K562 treated with DMSO at 1 percent for 24 hours (cell line): ENCODE measurements around the gene CEP290. TPM values are rescaled to one million over a fixed set of nuclear protein-coding genes. Genes with fewer than 3 reads are reported as not detected.

ENCODE experiments used
- total RNA-seq: library from RNA; unstranded; fragments of 300-600 nt; gene quantifications from 2 replicates; pipeline ENCODE4 v1.2.3, GENCODE V29; 2022; ENCODE audit warnings: low read depth; ENCODE audit not compliant: insufficient read depth

Gene CEP290, protein sequence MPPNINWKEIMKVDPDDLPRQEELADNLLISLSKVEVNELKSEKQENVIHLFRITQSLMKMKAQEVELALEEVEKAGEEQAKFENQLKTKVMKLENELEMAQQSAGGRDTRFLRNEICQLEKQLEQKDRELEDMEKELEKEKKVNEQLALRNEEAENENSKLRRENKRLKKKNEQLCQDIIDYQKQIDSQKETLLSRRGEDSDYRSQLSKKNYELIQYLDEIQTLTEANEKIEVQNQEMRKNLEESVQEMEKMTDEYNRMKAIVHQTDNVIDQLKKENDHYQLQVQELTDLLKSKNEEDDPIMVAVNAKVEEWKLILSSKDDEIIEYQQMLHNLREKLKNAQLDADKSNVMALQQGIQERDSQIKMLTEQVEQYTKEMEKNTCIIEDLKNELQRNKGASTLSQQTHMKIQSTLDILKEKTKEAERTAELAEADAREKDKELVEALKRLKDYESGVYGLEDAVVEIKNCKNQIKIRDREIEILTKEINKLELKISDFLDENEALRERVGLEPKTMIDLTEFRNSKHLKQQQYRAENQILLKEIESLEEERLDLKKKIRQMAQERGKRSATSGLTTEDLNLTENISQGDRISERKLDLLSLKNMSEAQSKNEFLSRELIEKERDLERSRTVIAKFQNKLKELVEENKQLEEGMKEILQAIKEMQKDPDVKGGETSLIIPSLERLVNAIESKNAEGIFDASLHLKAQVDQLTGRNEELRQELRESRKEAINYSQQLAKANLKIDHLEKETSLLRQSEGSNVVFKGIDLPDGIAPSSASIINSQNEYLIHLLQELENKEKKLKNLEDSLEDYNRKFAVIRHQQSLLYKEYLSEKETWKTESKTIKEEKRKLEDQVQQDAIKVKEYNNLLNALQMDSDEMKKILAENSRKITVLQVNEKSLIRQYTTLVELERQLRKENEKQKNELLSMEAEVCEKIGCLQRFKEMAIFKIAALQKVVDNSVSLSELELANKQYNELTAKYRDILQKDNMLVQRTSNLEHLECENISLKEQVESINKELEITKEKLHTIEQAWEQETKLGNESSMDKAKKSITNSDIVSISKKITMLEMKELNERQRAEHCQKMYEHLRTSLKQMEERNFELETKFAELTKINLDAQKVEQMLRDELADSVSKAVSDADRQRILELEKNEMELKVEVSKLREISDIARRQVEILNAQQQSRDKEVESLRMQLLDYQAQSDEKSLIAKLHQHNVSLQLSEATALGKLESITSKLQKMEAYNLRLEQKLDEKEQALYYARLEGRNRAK (N-terminal part only)
- 5.9 and 8.9 TPM in 2 replicates for total RNA-seq

DNA sequence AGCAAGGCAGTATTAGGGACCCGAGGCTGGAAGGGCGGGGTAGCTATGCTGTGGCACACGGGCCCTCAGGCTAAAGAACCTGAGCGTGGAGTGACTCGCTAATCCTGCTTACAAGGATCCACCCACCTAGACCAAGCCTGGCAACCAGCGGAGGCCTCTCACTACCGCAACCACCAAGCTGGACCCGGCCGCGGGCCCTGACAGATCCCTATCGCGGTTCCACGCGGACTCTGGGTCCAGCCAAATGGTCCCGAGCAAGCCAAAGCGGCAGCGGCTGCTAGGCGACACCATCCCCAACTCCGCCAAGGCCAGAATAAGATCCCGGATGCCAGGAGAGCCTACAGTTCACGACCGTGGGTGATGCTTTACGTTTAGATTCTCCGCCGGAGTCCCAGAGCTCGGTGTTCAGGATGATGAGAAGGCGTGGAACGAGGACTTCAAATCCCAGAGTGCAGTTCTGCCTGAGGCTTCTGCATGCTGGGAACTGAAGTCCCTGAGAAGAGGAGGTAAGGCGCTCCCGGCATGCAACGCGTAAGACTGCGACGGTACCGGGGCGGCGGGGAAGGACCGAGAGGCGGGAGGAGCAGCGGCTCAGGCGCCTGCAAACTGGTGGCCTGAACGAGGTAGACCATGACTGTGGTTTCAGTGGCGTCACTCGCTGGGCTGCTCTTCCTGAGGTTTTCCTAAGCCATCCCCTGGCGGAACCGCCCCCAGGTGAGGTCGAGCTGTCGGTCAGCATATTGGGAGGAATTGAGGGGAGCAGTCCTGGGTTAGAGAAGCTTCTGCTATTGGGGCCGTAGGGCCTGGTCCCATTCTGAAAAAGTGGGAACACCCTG, at the start of gene CEP290, which contains the start of gene TMTC3:
Gene CEP290 (minus strand): TSS at position 315 of the 836 bp plus-strand sequence. CDS start 781 bp downstream, outside the sequence.
Gene TMTC3 (plus strand): TSS at position 534 of the 836 bp plus-strand sequence. CDS start 6,009 bp downstream, outside the sequence.

DNA sequence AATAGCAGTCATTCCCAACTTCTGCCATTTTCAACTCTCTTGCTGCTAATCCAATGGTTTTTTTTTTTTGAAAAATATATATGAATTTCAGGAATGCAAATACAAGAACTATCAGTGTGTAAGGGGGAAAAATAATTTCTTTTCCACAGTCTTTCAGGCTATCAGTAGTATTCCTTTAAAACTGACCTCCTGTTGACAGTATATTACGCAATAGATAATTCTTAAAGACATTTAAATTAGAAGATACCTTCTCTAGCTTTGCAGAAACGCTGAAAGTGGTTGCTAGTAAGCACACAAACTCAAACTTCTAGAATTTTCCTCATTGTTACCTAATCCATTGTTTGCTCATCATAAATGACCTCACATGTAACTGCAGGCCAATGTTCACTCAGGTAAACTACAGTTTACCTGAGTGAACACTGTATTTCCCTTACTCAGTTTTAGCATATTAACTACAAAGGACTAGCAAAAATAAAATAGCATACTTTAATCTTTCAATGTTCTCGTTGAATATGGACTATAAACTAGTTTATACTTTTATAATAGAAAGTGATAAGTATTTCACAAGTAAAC, 112.7 kb downstream of the CEP290 start, which contains the start of gene C12orf50:
Gene C12orf50 (minus strand): TSS at position 309 of the 573 bp plus-strand sequence. CDS start 2,439 bp downstream, outside the sequence.

Other genes with a start within 250 kb of the CEP290 start
- not detected in 2 replicates for gene C12orf50, start 112.7 kb downstream of the CEP290 start, total RNA-seq
- 2.7 and 3.2 TPM in 2 replicates for gene TMTC3, start 219 bp upstream of the CEP290 start, total RNA-seq